HG03139 (cell line): ENCODE results near the gene FOCAD.
A peak's percentile ranks its signal among the peaks of the same experiment; 100 is the strongest.

Experiments used
- ATAC-seq: cut with Tn5 transposase; IDR thresholded peaks from one replicate; pipeline ENCODE4 v1.9.1; 2021; ENCODE audit not compliant: unreplicated experiment

Gene FOCAD

DNA sequence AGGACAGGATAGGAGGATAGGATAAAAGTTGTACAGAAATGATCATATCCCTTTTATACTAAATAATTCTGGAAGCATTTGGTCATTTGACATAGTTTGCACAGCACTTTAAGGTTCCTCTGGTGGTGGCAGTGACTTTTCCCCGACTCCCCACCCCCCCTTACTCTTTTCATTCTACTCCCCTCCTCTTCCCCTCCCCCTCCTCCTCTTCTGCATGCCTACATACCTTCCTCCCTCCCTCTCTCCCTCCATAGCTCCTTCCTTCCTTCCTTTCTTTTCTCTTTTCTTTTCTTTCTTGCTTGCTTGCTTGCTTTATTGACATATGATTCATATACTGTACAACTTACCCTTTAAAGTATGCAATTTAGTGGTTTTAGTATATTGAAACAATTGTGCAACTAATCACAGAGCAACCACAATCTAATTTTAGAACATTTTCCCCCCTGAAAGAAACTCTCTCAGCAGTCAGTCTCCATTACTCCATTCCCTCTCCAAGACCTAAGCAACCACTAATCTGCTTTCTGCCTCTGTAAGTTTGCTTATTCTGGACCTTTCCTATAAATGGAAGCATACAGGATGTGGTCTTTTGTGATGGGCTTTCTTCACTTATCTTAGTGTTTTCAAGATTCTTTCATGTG lies 188.4 kb downstream of the FOCAD start:
- no peak for ATAC-seq

GRCh38 chr9:20873240-20873865 lies 189.3 kb downstream of the FOCAD start:
- ATAC-seq = no peak

- ATAC-seq = no peak
These were observed 196.2 kb downstream of the FOCAD start for GRCh38 chr9:20880271-20880670.

DNA sequence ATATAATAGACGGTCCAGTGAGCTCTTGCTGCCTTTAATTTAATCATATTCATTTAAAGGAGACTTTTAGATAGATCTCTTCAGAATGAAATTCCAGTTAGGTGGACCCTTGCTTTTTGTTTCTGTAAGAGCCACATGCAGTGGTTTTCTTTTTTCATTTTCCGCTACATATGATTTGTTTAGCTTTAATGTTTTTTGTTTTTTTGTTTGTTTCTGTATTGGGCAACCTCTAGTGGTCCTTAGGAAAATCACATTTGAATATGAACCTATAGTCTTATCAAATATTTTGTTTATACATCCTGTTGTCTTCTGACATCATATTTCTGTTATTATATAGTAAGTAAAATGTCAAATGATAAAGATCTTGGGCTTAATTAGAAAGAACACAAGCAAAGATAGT lies 196.6 kb downstream of the FOCAD start:
- ATAC-seq = no peak

DNA sequence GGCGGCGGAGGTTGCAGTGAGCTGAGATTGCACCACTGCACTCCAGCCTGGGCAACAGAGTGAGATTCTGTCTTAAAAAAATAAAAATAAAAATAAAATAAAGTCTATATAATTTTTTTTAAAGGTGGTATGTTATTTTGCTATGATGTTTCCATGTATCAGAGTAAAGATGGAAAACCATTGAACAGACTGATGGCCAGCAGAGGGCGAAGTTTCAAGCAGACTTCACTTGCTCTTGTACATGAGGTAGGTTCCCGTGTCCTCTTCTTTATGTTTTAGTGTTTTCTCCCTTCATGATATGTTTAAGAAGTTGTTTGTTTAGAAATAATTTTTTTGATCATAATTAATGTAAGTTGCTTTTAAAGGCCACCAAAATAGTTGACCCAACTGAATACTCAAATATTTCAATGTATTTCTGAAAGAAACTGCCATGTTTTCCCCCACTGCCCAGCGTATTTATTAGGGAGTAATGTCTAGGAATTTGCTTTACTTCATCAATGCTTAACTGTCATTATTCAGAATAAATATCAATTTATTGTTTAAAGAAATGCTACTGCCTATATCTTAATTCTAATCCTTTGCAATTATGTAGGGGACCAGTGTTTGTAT lies 201.0 kb downstream of the FOCAD start:
- no peak for ATAC-seq

- ATAC-seq = no peak
These were observed 215.0 kb downstream of the FOCAD start for GRCh38 chr9:20898885-20899554.

GRCh38 chr9:20903212-20903611 lies 219.2 kb downstream of the FOCAD start:
- no peak for ATAC-seq

DNA sequence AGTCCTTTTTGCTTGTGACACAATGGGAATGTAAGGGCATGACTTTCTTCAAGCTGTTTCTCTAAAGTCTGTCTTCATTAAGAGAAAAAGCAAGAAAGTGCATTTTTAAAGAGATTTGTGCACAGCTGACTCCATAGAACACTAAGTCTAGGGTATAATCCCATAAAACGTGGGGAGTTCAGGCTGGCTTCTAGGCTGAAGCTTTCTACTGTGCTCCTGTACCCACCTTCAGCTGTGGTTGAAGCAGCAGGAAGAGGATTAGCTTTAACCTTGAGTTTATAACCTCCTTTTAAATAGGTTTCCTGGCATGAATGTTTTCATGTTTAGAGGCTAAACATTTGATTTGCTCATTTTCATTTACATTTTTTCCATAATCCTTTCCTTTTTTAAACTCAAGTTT lies 220.9 kb downstream of the FOCAD start:
- no peak for ATAC-seq

GRCh38 chr9:20906326-20906725 lies 222.3 kb downstream of the FOCAD start:
- ATAC-seq = no peak

- no peak for ATAC-seq
These were observed 224.4 kb downstream of the FOCAD start for GRCh38 chr9:20908461-20908860.

GRCh38 chr9:20914556-20914955 lies 230.5 kb downstream of the FOCAD start:
- no peak for ATAC-seq

DNA sequence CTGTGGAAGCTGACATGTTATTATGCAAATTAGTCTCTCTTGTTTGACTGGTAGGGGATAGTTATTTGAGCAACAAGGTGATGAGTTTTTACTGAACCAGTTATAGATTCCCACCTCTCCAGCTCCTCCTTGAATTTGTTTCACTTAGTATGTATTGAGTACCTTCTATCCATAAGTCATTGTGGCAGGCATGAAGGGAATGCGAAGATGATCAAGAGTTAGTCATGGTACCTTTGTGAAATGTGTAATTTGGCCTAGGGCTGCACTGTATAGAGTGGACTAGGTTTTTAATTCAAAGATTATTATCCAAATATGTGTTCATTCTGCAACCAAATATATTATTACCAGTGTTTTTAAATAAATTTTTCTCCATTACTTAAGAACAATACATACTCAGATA lies 237.3 kb downstream of the FOCAD start:
- no peak for ATAC-seq

GRCh38 chr9:20925256-20926045 lies 241.4 kb downstream of the FOCAD start:
- ATAC-seq = no peak

GRCh38 chr9:20929276-20929675 lies 245.2 kb downstream of the FOCAD start:
- no peak for ATAC-seq

GRCh38 chr9:20930836-20931235 lies 246.8 kb downstream of the FOCAD start:
- ATAC-seq = no peak

DNA sequence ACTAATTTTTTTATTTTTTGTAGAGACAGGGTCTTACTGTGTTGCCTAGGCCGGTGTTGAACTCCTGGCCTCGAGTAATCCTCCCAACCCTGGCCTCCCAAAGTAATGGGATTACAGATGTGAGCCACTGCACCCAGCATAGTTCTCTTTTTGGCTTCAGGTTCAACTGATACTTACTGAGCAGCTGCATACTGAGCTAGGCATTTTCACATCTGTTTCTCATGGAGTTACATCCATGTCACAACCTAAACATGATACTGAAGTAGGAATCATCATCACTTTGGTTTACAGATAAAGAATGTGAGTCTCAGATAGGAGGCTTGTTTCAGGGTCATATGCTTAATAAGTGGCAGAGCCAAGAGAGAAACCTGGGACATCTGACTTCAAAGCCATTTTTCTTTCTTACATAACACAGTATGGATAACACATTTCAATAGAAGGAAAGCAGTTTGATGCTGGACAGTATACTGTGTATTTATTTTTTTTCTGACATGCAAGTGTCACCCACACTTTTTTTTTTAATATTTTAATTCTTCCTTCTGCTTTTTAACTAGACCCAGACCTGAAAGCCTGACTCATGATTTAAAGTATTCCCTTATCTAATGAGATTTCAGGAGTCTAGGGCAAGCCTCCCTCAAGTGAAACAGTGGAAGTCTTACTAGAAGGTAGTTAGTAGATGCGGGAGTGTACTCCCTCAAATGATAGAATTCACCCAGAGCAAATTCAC lies 256.6 kb downstream of the FOCAD start:
- ATAC-seq = peak; percentile 23

GRCh38 chr9:20941174-20941690 lies 257.2 kb downstream of the FOCAD start:
- peak; percentile 94 for ATAC-seq

DNA sequence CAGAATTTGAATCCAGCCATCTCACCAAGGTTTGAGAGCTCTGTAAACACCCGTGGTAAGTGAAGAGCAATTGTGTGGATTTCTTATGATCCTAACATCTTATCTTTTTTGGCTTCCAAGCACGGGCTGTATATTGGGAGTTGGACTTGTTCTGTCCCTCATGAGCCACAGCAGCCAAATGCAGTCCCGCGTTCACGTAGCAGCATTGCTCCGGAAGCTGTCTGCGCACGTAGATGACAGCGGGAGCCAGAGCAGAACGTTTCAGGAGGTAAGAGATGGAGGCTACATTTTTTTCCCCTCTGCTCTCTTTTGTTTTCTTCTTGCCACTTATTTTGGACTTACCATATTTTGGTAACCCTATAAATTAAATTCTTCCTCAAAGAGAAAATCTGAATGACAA lies 260.4 kb downstream of the FOCAD start:
- no peak for ATAC-seq

GRCh38 chr9:20945269-20945668 lies 261.2 kb downstream of the FOCAD start:
- ATAC-seq = no peak

- ATAC-seq = no peak
These were observed 261.8 kb downstream of the FOCAD start for GRCh38 chr9:20945856-20946255.
